GM19397 (cell line): Measurements from ENCODE around the gene AKAP12.
"Not testable (repeated sequence)": the region's sequence is repeated elsewhere in the genome, so short reads cannot be mapped to it uniquely, and the experiment has no call there.

Experiments
- ATAC-seq: cut with Tn5 transposase; IDR thresholded peaks from one replicate; pipeline ENCODE4 v1.9.1; 2021; ENCODE audit warnings: mild to moderate bottlenecking, moderate library complexity; ENCODE audit not compliant: unreplicated experiment

The AKAP12 gene

GRCh38 chr6:151307501-151307900, 67.7 kb downstream of the AKAP12 start:
- no peak for ATAC-seq

- ATAC-seq, result no peak
Measured at GRCh38 chr6:151309619-151310018, 69.9 kb downstream of the AKAP12 start.

- no peak for ATAC-seq
Measured at GRCh38 chr6:151310279-151310678, 70.5 kb downstream of the AKAP12 start.

DNA sequence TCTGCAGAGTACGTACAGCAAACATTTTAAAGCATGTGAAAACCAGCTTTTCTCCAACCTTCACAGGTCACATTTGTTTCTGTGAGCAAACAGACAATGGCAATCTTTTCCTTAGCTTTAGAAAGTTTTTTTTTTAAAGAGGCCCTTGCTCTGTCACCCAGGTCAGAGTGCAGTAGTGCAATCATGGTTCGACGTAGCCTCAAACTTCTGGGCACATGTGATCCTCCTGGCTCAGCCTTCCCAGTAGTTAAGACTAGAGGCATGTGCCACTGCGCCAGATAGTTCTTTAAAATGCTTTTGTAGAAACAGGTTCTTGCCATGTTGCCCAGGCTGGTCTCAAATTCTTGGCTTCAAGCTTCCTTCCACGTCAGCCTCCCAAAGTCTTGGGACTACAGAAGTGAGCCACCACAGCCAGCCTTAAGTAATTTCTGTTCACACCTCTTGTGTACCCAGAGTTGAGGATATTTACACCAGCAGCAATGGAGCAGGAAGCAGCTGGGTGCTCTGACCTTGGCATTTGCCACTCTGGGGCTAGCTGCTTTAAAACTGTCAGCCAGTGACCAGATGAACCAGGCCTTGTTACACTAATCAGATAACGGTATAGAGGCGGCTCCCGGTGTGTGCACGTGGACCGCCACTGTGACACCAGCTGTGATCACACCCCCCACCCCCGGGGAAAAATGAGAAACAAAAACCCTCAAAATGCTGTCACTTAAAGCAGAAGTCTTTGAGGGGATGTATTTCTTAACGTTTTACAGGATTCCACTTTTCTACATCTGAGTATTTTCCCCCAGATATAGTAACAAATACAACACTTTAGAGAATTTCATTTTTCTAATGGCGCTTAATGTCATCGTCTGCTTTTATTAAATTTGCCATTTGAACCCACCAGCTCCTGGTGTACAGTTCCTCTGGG, 71.3 kb downstream of the AKAP12 start:
- no peak for ATAC-seq

DNA sequence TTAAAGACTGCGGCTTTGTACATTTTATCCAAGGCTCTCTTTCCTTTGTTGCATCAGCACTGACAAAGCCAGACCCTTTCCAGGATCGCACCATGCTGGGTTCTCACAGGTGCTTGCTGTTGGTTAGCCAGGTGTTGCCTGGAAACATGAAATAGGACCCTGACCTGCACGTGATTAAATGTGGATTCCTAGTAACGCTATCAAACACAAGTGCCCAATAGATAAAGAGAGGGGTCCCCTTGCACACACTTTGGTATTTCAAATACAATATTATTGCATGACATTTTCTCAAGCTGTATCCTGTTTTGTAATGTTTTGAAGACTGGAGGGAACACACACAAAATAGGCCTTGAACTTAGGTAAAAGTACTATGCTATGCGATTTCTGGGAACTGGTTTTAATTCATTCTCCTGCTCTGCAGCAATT, 73.3 kb downstream of the AKAP12 start:
- ATAC-seq, result no peak

GRCh38 chr6:151315661-151316060, 75.9 kb downstream of the AKAP12 start:
- ATAC-seq, result not testable (repeated sequence)

- ATAC-seq, result no peak
Measured at GRCh38 chr6:151317103-151317994, 77.6 kb downstream of the AKAP12 start.

DNA sequence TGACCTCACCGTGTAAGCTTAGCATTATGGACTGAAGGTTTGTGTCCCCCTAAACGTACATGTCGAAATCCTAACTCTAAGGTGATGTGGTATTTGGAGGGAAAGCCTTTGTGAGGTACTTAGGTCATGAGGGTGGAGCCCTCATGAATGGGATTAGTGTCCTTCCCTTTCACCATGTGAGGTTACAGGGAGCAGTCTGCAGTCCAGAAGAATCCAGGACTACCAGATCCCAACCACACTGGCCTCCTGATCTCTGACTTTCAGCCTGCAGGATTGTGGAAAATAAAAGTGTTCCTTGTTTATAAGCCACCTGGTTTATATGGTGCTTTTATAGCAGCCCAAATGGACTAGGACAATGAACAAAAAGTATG, 78.2 kb downstream of the AKAP12 start:
- ATAC-seq, result no peak

DNA sequence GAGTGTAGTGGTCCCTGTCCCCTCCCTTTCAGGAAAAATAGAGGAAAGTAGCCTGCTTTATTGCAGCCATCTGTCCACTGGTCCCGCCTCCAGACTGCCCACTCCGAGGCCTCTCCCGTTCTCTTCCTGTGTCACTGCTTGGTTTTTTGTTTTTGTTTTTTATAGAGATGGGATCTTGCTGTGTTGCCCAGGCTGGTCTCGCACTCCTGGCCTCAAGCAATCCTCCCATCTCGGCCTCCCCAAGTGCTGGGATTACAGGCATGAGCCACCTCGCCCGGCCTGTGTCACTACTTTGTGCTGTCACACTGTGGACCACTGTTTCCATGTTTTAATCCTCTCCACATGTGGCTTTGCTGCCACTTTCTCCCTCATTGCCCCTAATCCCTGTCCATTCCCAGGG, 80.4 kb downstream of the AKAP12 start:
- ATAC-seq, result no peak

DNA sequence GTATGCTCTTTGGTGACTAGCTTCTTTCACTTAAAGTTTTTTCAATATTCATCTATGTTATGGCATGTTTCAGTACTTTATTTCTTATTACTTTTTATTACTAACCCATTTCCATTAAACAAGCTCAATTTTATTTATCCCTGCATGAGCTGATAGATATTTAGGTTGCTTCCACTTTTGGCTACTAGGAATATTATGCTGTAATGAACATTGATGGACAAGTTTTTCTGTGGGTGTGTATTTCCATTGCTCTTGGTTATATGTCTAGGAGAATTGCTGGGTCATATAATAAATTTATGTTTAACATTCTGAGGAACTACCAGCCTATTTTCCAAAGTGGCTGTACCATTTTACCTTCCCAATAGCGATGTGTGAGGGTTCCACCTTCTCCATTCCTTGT, 81.7 kb downstream of the AKAP12 start:
- ATAC-seq, result no peak

- no peak for ATAC-seq
Measured at GRCh38 chr6:151322570-151322969, 82.8 kb downstream of the AKAP12 start.

DNA sequence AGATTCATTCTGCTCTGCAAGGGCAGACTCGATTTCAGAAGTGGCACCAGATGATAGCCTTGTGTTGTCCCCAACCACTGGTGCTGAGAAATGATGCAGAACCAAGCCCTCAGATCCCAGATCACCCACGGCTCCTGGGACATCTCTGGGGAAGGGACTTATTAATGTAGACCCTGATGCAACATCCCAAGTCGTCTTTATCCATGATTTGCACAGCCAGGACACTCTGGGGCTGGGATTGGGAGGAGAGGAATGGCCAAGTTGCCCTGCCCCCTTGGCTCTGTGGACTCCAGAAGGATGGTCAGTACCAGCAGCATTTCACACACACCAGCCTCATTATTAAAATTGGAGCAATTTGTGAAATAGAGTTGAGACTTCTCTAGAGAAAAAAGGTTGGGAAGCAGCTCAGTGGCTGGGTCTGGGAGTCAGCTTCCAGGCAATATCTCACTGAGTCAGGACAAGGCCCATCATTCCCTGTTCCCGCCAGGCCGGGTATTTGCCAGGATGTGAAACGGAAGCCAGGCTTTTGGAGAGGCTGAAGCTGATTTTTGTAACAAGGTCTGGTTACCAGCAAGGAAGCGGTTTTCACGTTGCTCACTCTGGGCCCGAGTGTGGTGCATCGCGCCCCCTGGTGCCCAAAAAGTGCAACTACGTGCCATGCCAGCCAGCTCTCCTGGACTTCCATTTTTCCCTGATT, 84.2 kb downstream of the AKAP12 start:
- ATAC-seq, result peak; percentile 82

- ATAC-seq, result peak; percentile 24
Measured at GRCh38 chr6:151324488-151324825, 84.7 kb downstream of the AKAP12 start.

DNA sequence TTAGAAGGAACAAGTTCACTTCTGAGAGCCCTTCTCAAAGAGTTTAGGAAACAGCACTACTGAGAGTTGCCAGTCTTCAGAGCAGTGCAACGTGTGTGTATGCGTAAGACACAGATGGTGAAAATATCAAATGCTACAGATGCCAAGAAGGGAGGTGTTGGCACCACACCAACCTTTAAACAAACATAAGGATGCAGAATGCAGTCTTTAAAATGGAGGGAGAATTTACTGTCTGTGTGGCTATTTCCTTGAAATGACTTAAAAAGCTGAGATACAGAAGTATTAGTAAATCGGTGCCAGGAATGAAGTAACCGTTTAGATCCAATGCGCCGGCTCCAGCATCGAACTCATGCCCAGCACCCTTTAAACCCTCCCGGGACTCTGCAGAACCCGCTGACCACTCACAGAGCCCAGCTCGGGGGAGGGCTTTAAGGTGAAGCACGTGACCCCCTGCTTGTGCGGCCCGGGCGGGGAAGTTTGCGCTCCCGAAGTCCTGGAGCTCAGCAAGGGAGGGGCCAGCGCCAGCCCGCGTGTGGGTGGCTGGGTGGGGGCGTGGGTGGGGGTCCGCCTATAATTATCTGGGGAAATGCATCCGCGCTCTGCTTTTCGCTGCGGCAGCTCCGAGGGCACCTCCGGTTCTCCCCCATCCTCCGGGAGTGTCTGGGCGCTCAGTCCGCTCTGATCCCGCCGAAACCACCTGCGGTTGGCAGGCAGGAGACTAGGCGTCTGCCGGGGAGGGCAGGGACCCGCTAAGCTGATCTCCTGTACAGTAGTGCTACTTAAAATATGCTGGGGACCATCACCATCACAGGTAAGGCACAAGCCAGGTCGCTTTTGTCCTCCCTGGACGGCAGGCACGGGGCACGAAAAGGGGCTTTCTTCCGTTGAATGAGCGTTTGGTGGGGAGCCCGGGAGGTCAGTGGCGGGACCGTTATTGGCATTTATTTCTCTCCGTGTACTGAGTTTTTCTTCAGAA, 85.6 kb downstream of the AKAP12 start:
- no peak for ATAC-seq

DNA sequence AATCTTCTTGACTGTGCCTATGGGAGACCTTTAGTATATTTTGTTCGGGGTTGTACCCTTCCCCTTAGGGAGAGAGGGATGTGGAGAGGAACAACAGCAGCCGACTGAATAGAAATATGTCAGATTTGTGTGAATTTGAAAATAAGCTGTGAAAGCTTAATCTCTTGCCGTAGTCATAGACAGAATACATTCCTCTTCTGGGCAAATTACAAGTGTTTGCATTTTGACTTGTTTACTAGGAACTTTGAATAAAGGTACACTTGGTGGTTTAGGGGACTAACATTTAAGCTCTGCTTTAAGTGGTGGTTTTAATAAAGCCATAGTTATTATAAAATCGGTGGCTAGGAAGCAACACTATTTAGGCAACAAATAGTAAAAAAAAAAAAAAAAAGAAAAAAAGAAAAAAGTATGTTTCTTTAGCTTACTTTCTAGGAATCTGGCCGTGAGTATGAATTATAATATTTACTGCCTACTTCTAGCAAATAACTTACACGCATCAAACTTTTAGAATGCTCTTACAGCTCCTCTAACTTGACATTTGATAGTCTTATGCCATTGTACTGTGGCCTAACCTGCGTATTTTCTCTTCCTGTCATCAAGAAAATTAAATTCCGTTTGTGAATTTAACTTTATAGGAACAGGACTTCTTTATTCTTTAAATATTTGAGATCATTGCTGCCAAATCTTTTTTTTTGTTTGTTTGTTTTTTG, 86.5 kb downstream of the AKAP12 start:
- ATAC-seq, result no peak

DNA sequence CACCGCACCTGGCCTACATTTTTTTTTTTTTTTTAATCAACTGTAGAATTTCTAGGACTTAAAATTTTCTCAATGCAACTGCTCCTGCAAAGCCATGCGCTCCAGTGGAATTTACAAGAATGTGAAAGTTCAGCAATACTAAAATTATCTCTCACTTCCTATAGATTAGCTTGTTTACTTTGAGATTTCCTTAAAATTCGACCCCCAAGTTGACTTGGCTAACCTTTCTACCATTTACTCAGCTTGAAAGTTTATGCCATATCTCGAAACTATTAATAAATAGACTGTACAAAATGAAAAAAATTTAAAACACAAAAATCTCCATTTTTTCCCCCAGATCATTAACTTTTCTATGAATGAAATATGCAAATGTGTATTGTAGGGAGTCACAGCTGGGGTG, 87.3 kb downstream of the AKAP12 start:
- no peak for ATAC-seq

GRCh38 chr6:151330130-151330696, 90.4 kb downstream of the AKAP12 start:
- no peak for ATAC-seq

- no peak for ATAC-seq
Measured at GRCh38 chr6:151335930-151336329, 96.2 kb downstream of the AKAP12 start.

- ATAC-seq, result no peak
Measured at GRCh38 chr6:151338651-151339200, 99.0 kb downstream of the AKAP12 start.
